Measurements from ENCODE around the gene CCNT2. TPM values are rescaled to one million over a fixed set of nuclear protein-coding genes. Genes with fewer than 3 reads are reported as not detected.
A peak's percentile ranks its signal among the peaks of the same experiment; 100 is the strongest.

CCNT2 gene
- polyA plus RNA-seq, 1 of the 3 experiments (the other 2 are of a cell fraction): 5.3 TPM

DNA sequence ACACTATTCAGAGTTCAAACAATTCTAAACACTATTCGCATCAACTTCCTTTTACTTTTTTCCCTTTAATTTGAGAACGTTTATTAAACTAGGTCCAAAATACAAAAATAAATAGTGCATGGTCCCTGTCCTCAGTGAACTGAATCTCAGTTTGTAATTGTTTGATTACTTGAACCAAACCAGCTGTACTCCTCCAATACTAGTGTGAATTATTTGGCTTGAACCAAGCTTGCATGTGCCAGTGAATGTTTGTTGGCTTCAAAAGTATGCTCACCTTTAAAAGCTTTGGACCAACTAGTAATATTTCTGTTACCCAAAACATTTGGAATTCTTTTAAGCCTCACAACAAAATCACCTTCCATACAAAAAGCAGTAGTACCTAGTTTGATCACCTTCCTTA is 15.5 kb downstream of the CCNT2 start (continued):
- TF ChIP-seq, protein P1, sequence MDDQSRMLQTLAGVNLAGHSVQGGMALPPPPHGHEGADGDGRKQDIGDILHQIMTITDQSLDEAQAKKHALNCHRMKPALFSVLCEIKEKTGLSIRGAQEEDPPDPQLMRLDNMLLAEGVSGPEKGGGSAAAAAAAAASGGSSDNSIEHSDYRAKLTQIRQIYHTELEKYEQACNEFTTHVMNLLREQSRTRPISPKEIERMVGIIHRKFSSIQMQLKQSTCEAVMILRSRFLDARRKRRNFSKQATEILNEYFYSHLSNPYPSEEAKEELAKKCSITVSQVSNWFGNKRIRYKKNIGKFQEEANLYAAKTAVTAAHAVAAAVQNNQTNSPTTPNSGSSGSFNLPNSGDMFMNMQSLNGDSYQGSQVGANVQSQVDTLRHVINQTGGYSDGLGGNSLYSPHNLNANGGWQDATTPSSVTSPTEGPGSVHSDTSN (IDR thresholded peaks at IDR 0.05): no peak

DNA sequence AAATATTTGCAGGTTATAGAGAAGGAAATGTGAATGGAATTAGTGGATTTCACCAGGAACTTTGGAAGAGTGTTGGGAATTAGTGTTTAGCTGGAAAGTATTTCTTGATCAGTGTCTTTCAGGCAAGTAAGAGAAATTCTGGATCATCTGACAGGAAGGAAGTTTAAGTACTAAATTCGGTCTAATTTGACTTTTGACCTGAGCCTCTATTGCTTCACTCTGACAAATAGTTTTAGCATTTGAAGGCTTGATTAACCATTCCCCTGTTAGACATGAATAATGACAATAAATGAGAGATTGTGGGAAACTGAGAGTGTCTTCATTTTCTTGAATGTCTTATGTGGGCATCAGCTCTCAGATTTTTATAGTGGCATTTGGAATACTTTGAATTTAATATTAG is 16.0 kb downstream of the CCNT2 start:
- Histone ChIP-seq H3K4me2 (0 out of 2 replicates have a peak overlapping the region, but pooled peaks have one; percentile 3), H4K20me1 (ENCODE audit: insufficient read depth) (peaks cover 80% of the 10 kb centered on the region), H3K4me3 (ENCODE audit: low read depth in 2 of 2, low read length in 1 of 2) (no peak overlapping the region), H3K9ac (no peak overlapping the region), H3F3A (replicated peaks; ENCODE audit: insufficient read depth) (peaks cover 9% of the 10 kb centered on the region), H3K4me1 (ENCODE audit: control insufficient read depth in 1 of 2, insufficient read depth in 2 of 2, low read depth in 1 of 2, low read length in 1 of 2) (peaks cover 0 to 16% of the 10 kb centered on the region in 2 experiments; a peak in 2 of 4 replicates), H3K9me3 (no peaks in the 10 kb centered on the region), H3K9me2 (no peaks in the 10 kb centered on the region), H3K27me3 (ENCODE audit: insufficient read depth) (no peaks in the 10 kb centered on the region), H3K79me2 (ENCODE audit: insufficient read depth) (peaks cover 99% of the 10 kb centered on the region), H2AFZ (ENCODE audit: low read depth) (no peak overlapping the region), H3K36me3 (replicated peaks in 1 of 2; ENCODE audit: control insufficient read depth in 1 of 2, insufficient read depth in 2 of 2, low read length in 1 of 2) (peaks cover 43 to 64% of the 10 kb centered on the region in 2 experiments), H3K27ac (ENCODE audit: low read depth in 2 of 2, low read length in 1 of 2) (no peak overlapping the region)
- POLR2A ChIA-PET: no interaction called here
- WGBS (ENCODE audit: low lambda C conversion rate): 61% methylated on average over 1 of the region's 1 CpG
- CTCF ChIA-PET: no interaction called here
- TF ChIP-seq RFX5 (IDR thresholded peaks at IDR 0.05; ENCODE audit: low read length): no peak
- TF ChIP-seq, protein P2, sequence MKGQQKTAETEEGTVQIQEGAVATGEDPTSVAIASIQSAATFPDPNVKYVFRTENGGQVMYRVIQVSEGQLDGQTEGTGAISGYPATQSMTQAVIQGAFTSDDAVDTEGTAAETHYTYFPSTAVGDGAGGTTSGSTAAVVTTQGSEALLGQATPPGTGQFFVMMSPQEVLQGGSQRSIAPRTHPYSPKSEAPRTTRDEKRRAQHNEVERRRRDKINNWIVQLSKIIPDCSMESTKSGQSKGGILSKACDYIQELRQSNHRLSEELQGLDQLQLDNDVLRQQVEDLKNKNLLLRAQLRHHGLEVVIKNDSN (IDR thresholded peaks at IDR 0.05; ENCODE audit: borderline replicate concordance, low read depth): no peak
- no peak for TF ChIP-seq ELF1 (IDR thresholded peaks at IDR 0.05)
- TF ChIP-seq, protein P1 (IDR thresholded peaks at IDR 0.05): no peak
- DNase-seq: no peak

DNA sequence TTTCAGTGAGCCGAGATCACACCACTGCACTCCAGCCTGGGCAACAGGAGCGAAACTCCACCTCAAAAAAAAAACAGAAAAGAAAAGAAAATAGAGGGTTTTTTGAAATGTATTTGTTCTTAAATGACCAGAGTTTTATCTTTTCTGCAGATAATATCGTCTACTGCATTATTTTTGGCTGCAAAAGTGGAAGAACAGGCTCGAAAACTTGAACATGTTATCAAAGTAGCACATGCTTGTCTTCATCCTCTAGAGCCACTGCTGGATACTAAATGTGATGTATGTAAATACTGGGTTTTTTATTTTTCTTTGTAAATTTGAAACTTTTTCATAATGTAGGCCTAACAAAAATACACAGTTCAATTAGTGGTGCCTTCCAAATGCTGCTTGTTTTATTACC is 18.1 kb downstream of the CCNT2 start:
- WGBS (ENCODE audit: low lambda C conversion rate): 96% methylated on average over 4 of the region's 4 CpGs
- no peaks in the 10 kb centered on the region for H3K27me3 ChIP-seq (ENCODE audit: insufficient read depth)

DNA sequence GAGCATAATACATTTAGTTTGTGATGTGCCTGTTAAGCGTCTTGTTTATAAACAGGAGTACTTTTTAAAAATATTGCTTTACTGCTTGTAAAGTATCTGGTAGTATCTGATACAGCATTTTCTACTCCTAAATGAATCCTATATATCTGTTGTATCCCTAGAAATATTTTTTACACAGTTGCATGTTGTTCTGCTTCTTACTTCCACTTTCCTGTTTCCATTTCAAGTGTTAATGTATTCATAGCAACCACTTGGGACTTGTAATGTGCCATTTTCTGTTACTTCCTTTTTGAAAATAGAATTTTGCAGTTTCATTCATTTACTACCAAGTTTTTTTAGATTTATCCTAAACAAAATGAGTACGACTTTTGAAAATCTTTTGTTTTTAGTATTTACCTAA is 24.9 kb downstream of the CCNT2 start:
- Histone ChIP-seq H3K79me2 (ENCODE audit: insufficient read depth) (peaks cover 67% of the 10 kb centered on the region), H3K27me3 (ENCODE audit: insufficient read depth) (no peaks in the 10 kb centered on the region), H3K4me3 (ENCODE audit: low read depth in 2 of 2, low read length in 1 of 2) (no peak overlapping the region), H3F3A (replicated peaks; ENCODE audit: insufficient read depth) (peaks cover 10% of the 10 kb centered on the region), H3K36me3 (replicated peaks in 1 of 2; ENCODE audit: control insufficient read depth in 1 of 2, insufficient read depth in 2 of 2, low read length in 1 of 2) (peaks cover 82% of the 10 kb centered on the region in 2 experiments), H3K4me2 (no peak overlapping the region), H4K20me1 (ENCODE audit: insufficient read depth) (no peaks in the 10 kb centered on the region), H2AFZ (ENCODE audit: low read depth) (no peak overlapping the region), H3K9me3 (no peaks in the 10 kb centered on the region), H3K9me2 (no peaks in the 10 kb centered on the region), H3K27ac (ENCODE audit: low read depth in 2 of 2, low read length in 1 of 2) (no peak overlapping the region), H3K4me1 (ENCODE audit: control insufficient read depth in 1 of 2, insufficient read depth in 2 of 2, low read depth in 1 of 2, low read length in 1 of 2) (no peaks in the 10 kb centered on the region), H3K9ac (no peak overlapping the region)
- WGBS (ENCODE audit: low lambda C conversion rate): 97% methylated on average over 2 of the region's 2 CpGs
- TF ChIP-seq TAF1 (IDR thresholded peaks at IDR 0.05; ENCODE audit: borderline replicate concordance, low read depth, low read length): no peak
- TF ChIP-seq TCF12 (IDR thresholded peaks at IDR 0.05): no peak
- no peak for TF ChIP-seq RCOR1 (IDR thresholded peaks at IDR 0.05; ENCODE audit: low read length)
- no peak for TF ChIP-seq RFX5 (IDR thresholded peaks at IDR 0.05; ENCODE audit: low read length)
- TF ChIP-seq, protein P3, sequence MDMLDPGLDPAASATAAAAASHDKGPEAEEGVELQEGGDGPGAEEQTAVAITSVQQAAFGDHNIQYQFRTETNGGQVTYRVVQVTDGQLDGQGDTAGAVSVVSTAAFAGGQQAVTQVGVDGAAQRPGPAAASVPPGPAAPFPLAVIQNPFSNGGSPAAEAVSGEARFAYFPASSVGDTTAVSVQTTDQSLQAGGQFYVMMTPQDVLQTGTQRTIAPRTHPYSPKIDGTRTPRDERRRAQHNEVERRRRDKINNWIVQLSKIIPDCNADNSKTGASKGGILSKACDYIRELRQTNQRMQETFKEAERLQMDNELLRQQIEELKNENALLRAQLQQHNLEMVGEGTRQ (IDR thresholded peaks at IDR 0.05; ENCODE audit: borderline replicate concordance, low read depth, low read length): no peak
- TF ChIP-seq, protein P2 (IDR thresholded peaks at IDR 0.05; ENCODE audit: borderline replicate concordance, low read depth): no peak
- no peak for TF ChIP-seq MEF2A (IDR thresholded peaks at IDR 0.05; ENCODE audit: borderline replicate concordance, low read depth)
- TF ChIP-seq, protein P4, sequence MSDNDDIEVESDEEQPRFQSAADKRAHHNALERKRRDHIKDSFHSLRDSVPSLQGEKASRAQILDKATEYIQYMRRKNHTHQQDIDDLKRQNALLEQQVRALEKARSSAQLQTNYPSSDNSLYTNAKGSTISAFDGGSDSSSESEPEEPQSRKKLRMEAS (IDR thresholded peaks at IDR 0.05; ENCODE audit: low read depth): no peak
- no peak for TF ChIP-seq CHD2 (IDR thresholded peaks at IDR 0.05; ENCODE audit: low read length, partially characterized antibody)
- TF ChIP-seq MXI1 (IDR thresholded peaks at IDR 0.05; ENCODE audit: low read depth, low read length): no peak
- no peak for TF ChIP-seq JUND (IDR thresholded peaks at IDR 0.05)
- TF ChIP-seq GABPA (IDR thresholded peaks at IDR 0.05; ENCODE audit: low read depth): no peak
- no peak for TF ChIP-seq GATA2 (CRISPR knock-in tag; IDR thresholded peaks at IDR 0.05)
- no peak for TF ChIP-seq RXRA (IDR thresholded peaks at IDR 0.05; ENCODE audit: borderline replicate concordance, low read depth)
- POLR2A ChIA-PET: no interaction called here
- no peak for DNase-seq
- CTCF ChIA-PET: no interaction called here

More for the DNA sequence above, 18.1 kb downstream of the CCNT2 start:
- peaks cover 0 to 16% of the 10 kb centered on the region in 2 experiments; a peak in 2 of 4 replicates for H3K4me1 ChIP-seq (ENCODE audit: control insufficient read depth in 1 of 2, insufficient read depth in 2 of 2, low read depth in 1 of 2, low read length in 1 of 2)
- peaks cover 64 to 72% of the 10 kb centered on the region in 2 experiments for H3K36me3 ChIP-seq (replicated peaks in 1 of 2; ENCODE audit: control insufficient read depth in 1 of 2, insufficient read depth in 2 of 2, low read length in 1 of 2)
- no peaks in the 10 kb centered on the region for H3K9me2 ChIP-seq
- H3K9me3 ChIP-seq: no peaks in the 10 kb centered on the region
- H3K27ac ChIP-seq (ENCODE audit: low read depth in 2 of 2, low read length in 1 of 2): no peak overlapping the region
- ChIA-PET CTCF (no interaction called here), POLR2A (no interaction called here)
- H3K4me2 ChIP-seq: no peak overlapping the region
- no peak for TF ChIP-seq TCF12 (IDR thresholded peaks at IDR 0.05)
- H3K9ac ChIP-seq: no peak overlapping the region
- DNase-seq: no peak
- peaks cover 62% of the 10 kb centered on the region for H4K20me1 ChIP-seq (ENCODE audit: insufficient read depth)
- H3F3A ChIP-seq (replicated peaks; ENCODE audit: insufficient read depth): peaks cover 9% of the 10 kb centered on the region
- no peak overlapping the region for H2AFZ ChIP-seq (ENCODE audit: low read depth)
- H3K79me2 ChIP-seq (ENCODE audit: insufficient read depth): peaks cover 93% of the 10 kb centered on the region
- no peak overlapping the region for H3K4me3 ChIP-seq (ENCODE audit: low read depth in 2 of 2, low read length in 1 of 2)
